NCI-H526 treated with DMSO at 0.1 percent for 48 hours (cell line): ENCODE results near the gene UMAD1.

Source experiments
- DNase-seq: peaks from one replicate; lab custom pipeline; 2025; lab: John Stamatoyannopoulos, UW

The UMAD1 gene

DNA sequence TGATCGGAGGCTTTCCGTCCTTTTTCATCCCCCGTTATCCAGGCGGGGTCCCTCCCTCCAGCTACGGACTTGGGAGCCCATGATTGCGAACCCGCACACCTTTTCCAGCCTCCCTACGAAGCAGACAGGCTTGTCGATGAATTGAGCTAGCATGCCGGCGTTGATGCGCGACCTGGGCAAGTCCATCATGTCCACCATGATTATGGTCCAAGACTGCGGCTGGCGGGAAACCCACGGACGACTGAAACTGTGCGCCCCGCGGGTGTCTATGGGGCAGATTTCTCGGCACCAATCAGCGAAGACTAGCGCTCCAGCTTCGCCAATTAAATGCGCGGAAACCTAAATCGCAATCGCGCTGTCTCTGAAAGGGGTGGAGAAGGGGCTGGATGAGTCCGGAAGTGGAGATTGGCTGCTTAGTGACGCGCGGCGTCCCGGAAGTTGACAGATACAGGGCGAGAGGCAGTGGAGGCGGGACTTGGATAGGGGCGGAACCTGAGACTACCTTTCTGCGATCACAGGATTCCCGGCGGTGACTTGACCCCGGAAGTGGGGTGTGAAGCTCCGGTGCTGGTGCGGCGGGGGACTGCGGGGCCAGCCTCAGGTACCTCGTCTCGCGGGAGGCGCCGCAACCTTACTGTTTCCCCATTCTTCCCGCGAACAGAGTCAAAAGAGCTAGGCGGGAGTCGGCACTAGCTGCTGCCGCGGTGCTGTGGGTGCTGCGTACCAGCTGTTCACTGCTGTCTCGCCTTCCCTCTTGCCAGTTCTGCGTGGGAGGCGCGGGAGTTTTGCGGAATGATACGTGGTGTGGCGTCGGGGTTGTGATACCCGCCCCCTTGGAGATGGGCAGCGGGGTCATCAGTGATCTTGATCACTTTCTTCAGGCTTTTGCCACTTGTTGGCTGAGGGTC lies at the start of gene UMAD1:
UMAD1 (plus strand) TSS at position 532 of the 908 bp plus-strand sequence. CDS start 32,620 bp downstream, outside the sequence.
- DNase-seq = peak; percentile 98

- peak; percentile 13 for DNase-seq
These were observed 45.1 kb upstream of the UMAD1 start for GRCh38 chr7:7595451-7595850.

GRCh38 chr7:7596176-7596575 lies 44.4 kb upstream of the UMAD1 start:
- DNase-seq = no peak

- no peak for DNase-seq
These were observed 33.5 kb upstream of the UMAD1 start for GRCh38 chr7:7607010-7607409.

DNA sequence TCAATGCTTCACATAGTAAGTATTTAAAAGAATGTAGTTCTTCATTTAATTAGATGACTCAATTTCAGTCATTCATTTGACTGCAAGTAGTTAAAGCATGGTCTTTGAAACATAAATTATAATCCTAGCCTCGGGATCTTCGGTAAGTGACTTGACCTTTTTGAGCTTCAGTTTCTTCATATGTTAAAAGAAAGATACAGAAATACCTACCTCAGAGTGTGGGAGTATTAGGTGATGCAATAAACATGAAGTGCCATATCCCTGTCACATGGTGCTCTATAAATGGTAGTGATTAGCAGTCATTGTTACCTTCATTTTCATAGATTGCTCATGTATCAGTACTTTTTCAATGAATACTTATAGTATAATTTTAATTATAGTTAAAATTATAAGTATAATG lies 31.2 kb upstream of the UMAD1 start:
- no peak for DNase-seq

GRCh38 chr7:7612519-7612918 lies 28.0 kb upstream of the UMAD1 start:
- DNase-seq = no peak

GRCh38 chr7:7613210-7613609 lies 27.3 kb upstream of the UMAD1 start:
- no peak for DNase-seq

GRCh38 chr7:7614018-7614741 lies 26.4 kb upstream of the UMAD1 start:
- DNase-seq = no peak

- no peak for DNase-seq
These were observed 23.0 kb upstream of the UMAD1 start for GRCh38 chr7:7617550-7617949.

DNA sequence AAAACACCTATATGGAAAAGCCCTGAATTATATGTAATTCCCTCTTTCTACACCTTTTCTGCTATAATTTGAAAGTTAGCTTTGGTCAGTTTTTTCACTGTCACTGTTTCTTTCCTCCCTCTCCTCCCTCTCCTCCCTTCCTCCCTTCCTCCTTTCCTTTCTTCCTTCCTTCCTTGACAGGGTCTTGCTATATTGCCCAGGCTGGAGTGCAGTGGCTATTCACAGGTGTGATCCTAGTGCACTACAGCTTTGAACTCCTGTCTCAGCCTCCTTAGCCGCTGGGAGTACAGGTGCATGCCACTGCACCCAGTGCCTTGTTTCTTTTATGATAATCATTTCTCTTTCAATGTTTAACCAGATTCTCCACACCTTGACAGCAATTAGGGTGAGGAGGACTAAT lies 22.1 kb upstream of the UMAD1 start:
- no peak for DNase-seq

GRCh38 chr7:7620236-7620635 lies 20.3 kb upstream of the UMAD1 start:
- DNase-seq = no peak

DNA sequence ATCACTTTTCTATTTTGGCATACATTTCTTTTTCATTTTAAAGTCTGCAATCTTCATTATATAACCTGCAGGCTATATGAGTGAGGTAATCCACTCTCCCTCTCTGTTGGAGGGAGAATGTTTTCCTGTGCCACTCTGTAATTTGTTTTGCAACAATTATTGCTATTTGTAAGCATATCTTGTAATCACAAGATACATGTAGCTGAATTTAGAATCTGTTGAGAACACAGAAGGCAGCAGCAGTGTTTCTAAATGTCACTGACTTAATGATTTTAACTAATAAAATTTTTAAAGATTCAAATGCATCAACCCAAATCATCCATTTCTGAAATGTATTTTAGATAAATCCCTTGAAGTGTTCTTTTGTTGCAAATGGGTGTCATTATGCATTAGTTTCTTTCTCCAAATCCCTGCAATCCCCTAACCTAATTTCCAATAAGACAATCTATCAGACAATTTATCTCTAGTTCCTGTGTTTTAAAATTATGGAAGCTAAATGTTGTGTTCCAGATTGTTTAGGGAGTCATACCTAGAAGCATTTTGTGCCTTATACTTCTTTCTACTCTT lies 19.8 kb upstream of the UMAD1 start:
- DNase-seq = no peak

DNA sequence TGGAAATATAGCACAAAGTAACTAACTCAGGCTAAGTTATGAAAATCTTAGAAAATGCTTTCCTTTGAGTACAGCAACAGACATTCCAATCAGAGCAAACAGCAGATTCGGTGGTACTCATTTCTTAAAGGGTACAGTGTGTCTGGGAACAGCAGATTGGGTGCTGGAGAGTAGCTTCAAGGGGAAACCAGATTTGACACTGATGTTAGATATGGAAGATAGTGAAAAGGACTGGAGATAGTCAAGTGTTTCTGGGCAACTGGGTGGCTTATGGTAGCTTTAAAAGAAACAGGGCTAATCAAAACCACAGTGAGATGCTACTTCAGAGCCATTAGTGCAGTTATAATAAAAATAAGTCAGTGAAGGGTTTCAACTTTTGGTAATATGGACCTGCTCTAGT lies 12.1 kb upstream of the UMAD1 start:
- DNase-seq = no peak

DNA sequence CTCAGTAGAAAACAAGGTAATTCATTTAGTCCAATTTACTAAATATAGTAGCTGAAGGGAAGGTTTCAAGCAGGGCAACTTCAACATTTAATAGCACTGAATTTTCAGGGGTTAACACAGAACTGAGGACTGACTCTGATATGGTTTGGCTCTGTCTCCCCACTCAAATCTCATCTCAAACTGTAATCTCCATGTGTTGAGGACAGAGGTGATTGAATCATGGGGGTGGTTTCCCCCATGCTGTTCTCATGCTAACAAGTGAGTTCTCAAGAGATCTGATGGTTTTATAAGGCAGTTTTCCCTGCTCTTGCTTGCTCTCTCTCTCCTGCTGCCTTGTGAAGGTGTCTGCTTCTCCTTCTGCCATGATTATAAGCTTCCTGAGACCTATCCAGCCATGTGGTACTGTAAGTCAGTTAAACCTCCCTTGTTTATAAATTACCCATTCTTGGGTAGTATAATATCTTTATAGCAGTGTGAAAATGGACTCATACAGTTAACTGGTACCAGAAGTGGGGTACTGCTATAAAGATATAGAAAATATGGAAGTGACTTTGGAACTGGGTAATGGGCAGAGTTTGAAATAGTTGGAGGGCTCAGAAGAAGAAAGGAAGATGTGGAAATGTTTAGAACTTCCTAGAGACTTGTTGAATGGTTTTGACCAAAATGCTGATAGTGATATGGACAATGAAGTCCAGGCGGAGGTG lies 9.8 kb upstream of the UMAD1 start:
- no peak for DNase-seq

GRCh38 chr7:7639421-7639820 lies 1.1 kb upstream of the UMAD1 start:
- no peak for DNase-seq

GRCh38 chr7:7639847-7640220 lies 718 bp upstream of the UMAD1 start:
- no peak for DNase-seq

DNA sequence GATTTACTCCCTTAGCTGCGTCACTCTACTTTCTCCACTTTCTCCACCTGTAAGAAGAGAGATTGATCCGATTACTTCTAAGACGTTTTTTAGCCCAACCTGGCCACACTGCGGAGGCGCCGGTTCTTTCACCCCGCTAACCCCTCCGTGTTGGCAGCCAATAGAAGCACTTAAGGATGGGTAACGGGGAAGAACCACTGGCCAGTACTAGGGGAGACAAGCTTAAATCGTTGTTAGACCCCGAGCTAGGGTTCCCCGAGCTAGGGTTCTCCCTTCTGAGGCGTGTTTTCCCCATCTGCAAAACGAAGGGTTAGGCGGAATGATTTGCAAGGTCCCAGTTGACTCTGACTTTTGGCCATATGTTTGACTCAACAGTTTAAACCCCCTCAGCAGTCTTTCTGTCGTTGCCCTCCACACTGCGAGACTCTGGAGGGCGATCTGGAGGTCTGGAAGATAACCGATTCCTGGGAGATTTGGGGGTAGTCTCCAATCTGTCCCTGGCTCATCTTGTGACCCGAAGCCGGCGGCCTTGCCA lies 644 bp downstream of the UMAD1 start:
- no peak for DNase-seq

DNA sequence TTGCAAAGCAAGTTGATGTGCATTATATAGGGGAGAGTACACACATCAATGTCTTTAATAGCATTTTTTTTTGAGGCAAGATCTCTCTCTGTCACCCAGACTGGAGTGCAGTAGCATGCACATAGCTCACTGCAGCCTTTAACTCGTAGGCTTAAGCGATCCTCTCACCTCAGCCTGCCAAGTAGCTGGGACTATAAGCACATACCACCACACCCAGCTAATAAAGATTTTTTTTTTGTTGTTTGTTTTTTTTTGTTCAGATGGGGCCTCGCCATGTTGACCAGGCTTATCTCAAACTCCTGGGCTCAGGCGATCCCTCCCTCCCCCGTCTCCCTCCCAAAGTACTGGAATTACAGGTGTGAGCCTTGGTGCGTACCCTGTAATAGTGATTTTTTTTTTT lies 1.5 kb downstream of the UMAD1 start:
- DNase-seq = no peak

DNA sequence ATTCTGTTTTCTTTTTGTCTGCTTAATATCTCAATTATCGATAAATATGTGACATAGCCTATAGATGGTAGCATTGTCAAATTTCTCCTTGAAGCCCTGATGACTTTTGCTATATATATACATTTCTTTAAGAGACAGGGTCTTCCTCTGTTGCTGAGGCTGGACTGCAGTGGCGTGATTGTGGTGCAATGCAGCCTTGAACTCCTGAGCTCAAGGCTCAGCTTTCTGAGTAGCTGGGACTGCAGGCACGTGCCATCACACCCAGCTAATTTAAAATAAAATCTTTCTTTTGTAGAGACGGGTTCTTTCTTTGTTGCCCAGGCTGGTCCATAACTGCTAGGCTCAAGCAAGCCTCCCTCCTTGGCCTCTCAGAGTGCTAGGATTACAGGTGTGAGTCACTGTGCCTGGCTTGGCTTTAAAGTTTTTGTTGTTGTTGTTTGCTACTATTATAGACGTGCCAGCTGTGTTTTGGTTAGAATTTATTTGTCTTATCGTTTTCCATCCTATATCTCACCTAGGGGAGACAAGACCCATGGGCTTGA lies 7.0 kb downstream of the UMAD1 start:
- DNase-seq = no peak

DNA sequence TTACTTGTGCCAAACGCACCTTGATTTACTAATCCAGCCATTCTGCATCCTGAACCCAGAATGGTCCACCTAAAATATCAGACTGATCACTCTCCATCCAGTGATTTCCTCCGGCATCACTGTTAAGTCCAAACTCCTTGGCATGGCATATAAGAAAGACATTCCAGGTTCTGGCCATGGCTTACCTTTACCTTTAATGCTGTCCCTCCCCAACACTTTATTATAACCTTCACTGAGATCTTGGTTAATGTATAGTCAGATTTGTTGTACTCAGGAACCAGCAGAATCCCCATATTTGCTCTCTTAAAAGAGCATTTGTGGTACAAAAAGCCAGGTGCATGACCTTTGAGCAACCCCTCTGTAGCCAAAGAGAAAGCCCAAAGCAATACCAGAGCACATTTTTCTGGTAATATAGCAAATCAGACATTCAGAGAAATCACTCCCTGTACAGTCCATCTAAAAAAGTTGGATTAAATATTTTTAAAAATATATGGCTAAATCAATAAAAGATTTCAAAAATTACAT lies 10.2 kb downstream of the UMAD1 start:
- no peak for DNase-seq

- no peak for DNase-seq
These were observed 10.9 kb downstream of the UMAD1 start for GRCh38 chr7:7651479-7651878.
